K562 (cell line): ENCODE results near the gene HPCAL1. TPM values are rescaled to one million over a fixed set of nuclear protein-coding genes. Genes with fewer than 3 reads are reported as not detected.
A peak's percentile ranks its signal among the peaks of the same experiment; 100 is the strongest.

Experiments
- ATF3 ChIP-seq, 2 experiments: fragments of 450-650 bp in 1 of 2; sonication (generic) in 1 of 2; formaldehyde crosslinking in 1 of 2; IDR thresholded peaks in 1 of 2; conservative IDR thresholded peaks in 1 of 2; 2 replicates each; pipeline versions ENCODE4 v1.6.1 to v1.8.1; 2016 to 2023; ENCODE audit warnings: mild to moderate bottlenecking in 2 of 2, moderate library complexity in 2 of 2, inconsistent platforms in 1 of 2, missing genetic modification reagents in 1 of 2
- ATF7 ChIP-seq: fragments of 450-650 bp; IDR thresholded peaks from 2 replicates; pipeline ENCODE4 v1.7.1; 2014; ENCODE audit warnings: mild to moderate bottlenecking, moderate library complexity
- EGR1 ChIP-seq: fragments of 450-650 bp; conservative IDR thresholded peaks from 2 replicates; pipeline ENCODE4 v1.6.1; 2017; ENCODE audit warnings: mild to moderate bottlenecking
- FOXJ2 ChIP-seq: fragments of 200-800 bp; sonication (Bioruptor generic); IDR thresholded peaks from 2 replicates; pipeline ENCODE4 v1.6.1; 2016; ENCODE audit warnings: missing genetic modification characterization, missing compliant biosample characterization
- FOXP1 ChIP-seq: sonication (generic); formaldehyde crosslinking; IDR thresholded peaks from 2 replicates; pipeline ENCODE4 v1.8.0; 2022; ENCODE audit warnings: mild to moderate bottlenecking, missing genetic modification reagents
- JUN ChIP-seq, 2 experiments: sonication (generic) in 1 of 2; formaldehyde crosslinking in 1 of 2; IDR thresholded peaks; 2 replicates each; pipeline versions ENCODE4 v1.6.1 to v1.8.0; 2012 to 2022; ENCODE audit warnings: borderline replicate concordance in 2 of 2, mild to moderate bottlenecking in 2 of 2, improper control_type of control experiment in 1 of 2, low read depth in 1 of 2, low read length in 1 of 2, missing genetic modification reagents in 1 of 2
- JUND ChIP-seq, 2 experiments: IDR thresholded peaks; 2 replicates in 1 of 2; 3 replicates in 1 of 2; pipeline ENCODE4 v1.6.1; 2011; ENCODE audit warnings: borderline replicate concordance in 2 of 2, low read depth in 2 of 2, low read length in 2 of 2, improper control_type of control experiment in 1 of 2, missing biosample characterization in 1 of 2, missing genetic modification characterization in 1 of 2, missing genetic modification reagents in 1 of 2
- KHSRP ChIP-seq: fragments of 450-650 bp; IDR thresholded peaks from 2 replicates; pipeline ENCODE4 v1.6.1; 2017
- NCOA6 ChIP-seq: fragments of 450-650 bp; IDR thresholded peaks from 2 replicates; pipeline ENCODE4 v1.6.1; 2017; ENCODE audit warnings: mild to moderate bottlenecking
- NELFE ChIP-seq: IDR thresholded peaks from 2 replicates; pipeline ENCODE4 v1.6.1; 2011; ENCODE audit warnings: mild to moderate bottlenecking; ENCODE audit not compliant: insufficient read depth, insufficient read length
- NR2C1 ChIP-seq, 2 experiments: fragments of 450-650 bp; IDR thresholded peaks; 2 replicates each; pipeline ENCODE4 v1.6.1; 2017; ENCODE audit warnings: mild to moderate bottlenecking in 2 of 2, antibody characterized with exemption in 1 of 2, inconsistent platforms in 1 of 2, missing compliant biosample characterization in 1 of 2, missing genetic modification characterization in 1 of 2
- RBM14 ChIP-seq: fragments of 200-400 bp; formaldehyde crosslinking; IDR thresholded peaks from 2 replicates; pipeline ENCODE4 v1.6.1; 2018; ENCODE audit warnings: low read depth, mild to moderate bottlenecking, low read length, moderate library complexity, borderline replicate concordance; ENCODE audit not compliant: insufficient read depth
- RBM22 ChIP-seq: fragments of 200-400 bp; formaldehyde crosslinking; IDR thresholded peaks from 2 replicates; pipeline ENCODE4 v1.6.1; 2018; ENCODE audit warnings: low read length, low read depth; ENCODE audit not compliant: poor library complexity, severe bottlenecking
- SNAPC5 ChIP-seq: fragments of 250-450 bp; sonication (Bioruptor Pico); IDR thresholded peaks from 2 replicates; pipeline ENCODE4 v1.8.0; 2021; ENCODE audit warnings: moderate library complexity, mild to moderate bottlenecking, inconsistent platforms
- SPI1 ChIP-seq: IDR thresholded peaks from 2 replicates; pipeline ENCODE4 v1.6.1; 2011; ENCODE audit warnings: low read depth, low read length, control low read depth, borderline replicate concordance
- TEAD1 ChIP-seq, 2 experiments: fragments of 450-650 bp in 1 of 2; sonication (generic) in 1 of 2; formaldehyde crosslinking; IDR thresholded peaks; 2 replicates each; pipeline versions ENCODE4 v1.4.0 to v1.8.0; 2020 to 2022; ENCODE audit warnings: mild to moderate bottlenecking in 2 of 2, missing genetic modification reagents in 1 of 2
- TFAM ChIP-seq: fragments of 250-450 bp; sonication (Bioruptor Pico); conservative IDR thresholded peaks from 2 replicates; pipeline ENCODE4 v1.5.0; 2021; ENCODE audit warnings: mild to moderate bottlenecking, moderate library complexity
- TRIM28 ChIP-seq: fragments of 450-650 bp; IDR thresholded peaks from 2 replicates; pipeline ENCODE4 v1.6.1; 2017
- ZNF395 ChIP-seq: fragments of 200-800 bp; sonication (Bioruptor generic); IDR thresholded peaks from 2 replicates; pipeline ENCODE4 v1.6.1; 2017; ENCODE audit warnings: missing genetic modification characterization, missing compliant biosample characterization
- ZNF431 ChIP-seq: sonication (generic); formaldehyde crosslinking; IDR thresholded peaks from 2 replicates; pipeline ENCODE4 v1.8.0; 2022; ENCODE audit warnings: mild to moderate bottlenecking, missing genetic modification reagents
- ZNF436 ChIP-seq: fragments of 250-450, 450-650 bp; sonication (Bioruptor Pico); formaldehyde crosslinking; IDR thresholded peaks from 2 replicates; pipeline ENCODE4 v1.7.0; 2020; ENCODE audit warnings: mild to moderate bottlenecking
- ZNF512 ChIP-seq: IDR thresholded peaks from 2 replicates; pipeline ENCODE4 v1.6.1; 2016; ENCODE audit warnings: missing genetic modification characterization, missing compliant biosample characterization
- ZNF583 ChIP-seq: fragments of 250-450 bp; sonication (Bioruptor Pico); IDR thresholded peaks from 2 replicates; pipeline ENCODE4 v1.4.0; 2020
- ZNF778 ChIP-seq: fragments of 450-650 bp; formaldehyde crosslinking; IDR thresholded peaks from 2 replicates; pipeline ENCODE4 v1.4.0; 2020; ENCODE audit warnings: mild to moderate bottlenecking, moderate library complexity
- polyA plus RNA-seq, 8 experiments: library from polyadenylated mRNA; depleted of rRNA in 4 of 8; stranded (reverse) in 5 of 8; unstranded in 3 of 8; fragments of >200 nt; fragmentation: Nextera tagmentation in 2 of 8; fragmentation: Illumina TruSeq in 1 of 8; extraction: Ambion mirVana in 2 of 8; extraction: Trizol in 1 of 8; gene quantifications; 2 replicates each; pipeline versions ENCODE4 v1.2.1 to v1.2.3, GENCODE V29; 2011 to 2014; ENCODE audit warnings: inconsistent platforms in 1 of 8, missing spikeins in 1 of 8
- total RNA-seq, 7 experiments: library from RNA; depleted of rRNA in 6 of 7; stranded (reverse); fragments of >200 nt in 6 of 7; fragmentation: Illumina TruSeq in 2 of 7; extraction: Trizol in 2 of 7; gene quantifications; 2 replicates each; pipeline versions ENCODE4 v1.2.1 to v1.2.3, GENCODE V29; 2011 to 2021; ENCODE audit warnings: low replicate concordance in 1 of 7

Gene HPCAL1
- total and polyA plus RNA-seq, 9 of the 15 experiments (the other 6 are each of a cell fraction or from before 2014, with no cell fraction given): 2.7 to 65.5 (median 23.9) TPM

- TF ChIP-seq NELFE: no peak
- no peak for TF ChIP-seq JUN (IDR thresholded peaks at IDR 0.05; ENCODE audit: borderline replicate concordance, low read depth, low read length)
- TF ChIP-seq JUN (CRISPR knock-in tag; IDR thresholded peaks at IDR 0.05; ENCODE audit: borderline replicate concordance): no peak
- TF ChIP-seq FOXJ2 (tag): no peak
- peak; percentile 63; the same call in 1 of the 2 replicates for TF ChIP-seq JUND (IDR thresholded peaks at IDR 0.05; ENCODE audit: borderline replicate concordance, low read depth, low read length)
- peak; percentile 66; the same call in 1 of the 3 replicates for TF ChIP-seq JUND (tag; IDR thresholded peaks at IDR 0.05; ENCODE audit: borderline replicate concordance, low read depth, low read length)
- TF ChIP-seq KHSRP: no peak
- TF ChIP-seq ATF7: peak; percentile 62
- 0 out of 2 replicates have a peak, but pooled peaks have one; percentile 10 for TF ChIP-seq ZNF395 (CRISPR knock-in tag)
- TF ChIP-seq RBM14: no peak
- 0 out of 2 replicates have a peak, but pooled peaks have one; percentile 19 for TF ChIP-seq FOXP1 (CRISPR knock-in tag)
- TF ChIP-seq TRIM28: no peak
- TF ChIP-seq NR2C1 (IDR thresholded peaks at IDR 0.05): no peak
- TF ChIP-seq NR2C1 (tag; IDR thresholded peaks at IDR 0.05): no peak
- no peak for TF ChIP-seq NCOA6
- TF ChIP-seq ZNF512 (tag): no peak
- TF ChIP-seq EGR1: peak; percentile 48; the same call in 1 of the 2 replicates
- TF ChIP-seq ZNF436 (CRISPR knock-in tag): no peak
- TF ChIP-seq SNAPC5 (CRISPR knock-in tag): no peak
- TF ChIP-seq ZNF778 (CRISPR knock-in tag): no peak
- no peak for TF ChIP-seq RBM22
- TF ChIP-seq ZNF583 (CRISPR knock-in tag): no peak
- peak; percentile 68; the same call in 1 of the 2 replicates for TF ChIP-seq SPI1
- no peak for TF ChIP-seq ZNF431 (CRISPR knock-in tag)
- 0 out of 4 replicates have a peak, but pooled peaks of 1 of the 2 experiments have one; percentile 14 for TF ChIP-seq TEAD1 (CRISPR knock-in tag; IDR thresholded peaks at IDR 0.05)
- TF ChIP-seq ATF3 (IDR thresholded peaks at IDR 0.05): peak; percentile 87
- no peak for TF ChIP-seq ATF3 (CRISPR knock-in tag; conservative IDR thresholded peaks at IDR 0.05)
- no peak for TF ChIP-seq TFAM
Observed at GRCh38 chr2:10331702-10332401, 29.1 kb downstream of the HPCAL1 start (continued).
